Measurements from ENCODE around the gene KCNIP1.
"Not testable (repeated sequence)": the region's sequence is repeated elsewhere in the genome, so short reads cannot be mapped to it uniquely, and the experiment has no call there.

KCNIP1 gene

GRCh38 chr5:170538096-170538465, 34.3 kb downstream of the KCNIP1 start:
- no peak for DNase-seq

- no peak for DNase-seq
These were observed 35.1 kb downstream of the KCNIP1 start for GRCh38 chr5:170538696-170539586.

DNA sequence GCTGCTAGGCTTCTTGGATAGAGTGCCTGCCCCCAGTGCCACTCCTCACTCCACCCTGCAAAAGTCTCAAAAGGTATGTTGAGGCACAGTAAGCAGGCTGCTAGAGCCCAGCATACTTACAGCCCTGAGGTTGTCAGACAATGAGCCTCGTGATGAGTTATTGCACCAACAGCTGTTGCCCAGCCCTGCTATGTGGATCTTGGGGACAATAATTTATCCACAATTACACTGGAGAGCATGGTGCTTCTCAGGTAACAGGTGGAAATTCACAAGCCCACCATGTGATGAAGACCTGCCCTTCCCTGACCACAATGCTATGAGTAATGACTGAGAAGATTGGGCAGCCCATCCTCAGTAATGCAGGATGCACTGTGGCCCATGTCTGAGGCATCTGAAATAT, 36.5 kb downstream of the KCNIP1 start:
- no peak for DNase-seq

GRCh38 chr5:170541146-170541769, 37.4 kb downstream of the KCNIP1 start:
- no peak for DNase-seq

DNA sequence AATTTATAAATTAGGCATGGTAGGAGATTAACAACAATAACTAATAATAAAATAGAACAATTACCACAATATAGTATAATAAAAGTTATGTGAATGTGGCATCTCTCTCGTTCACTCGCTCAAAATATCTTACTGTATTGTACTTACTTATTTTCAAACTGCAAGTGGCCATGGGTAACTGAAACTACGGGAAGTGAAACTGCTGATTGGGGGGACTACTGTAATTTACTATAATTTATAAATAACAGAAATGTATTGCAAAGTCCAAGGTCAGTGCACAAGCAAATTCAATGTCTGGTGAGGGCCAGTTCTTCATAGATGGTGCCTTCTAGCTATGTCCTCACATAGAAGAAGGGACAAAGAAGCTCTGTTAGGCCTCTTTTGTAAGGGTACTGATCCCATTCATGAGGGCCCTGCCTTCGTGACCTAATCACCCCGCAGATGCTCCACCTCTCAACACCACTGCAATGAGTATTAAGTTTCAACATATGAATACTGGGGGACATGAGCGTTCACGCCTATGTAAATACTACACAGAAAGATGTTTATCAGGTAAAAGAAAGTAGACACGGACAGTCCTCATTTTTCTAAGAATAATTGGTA, 39.0 kb downstream of the KCNIP1 start:
- no peak for DNase-seq

DNA sequence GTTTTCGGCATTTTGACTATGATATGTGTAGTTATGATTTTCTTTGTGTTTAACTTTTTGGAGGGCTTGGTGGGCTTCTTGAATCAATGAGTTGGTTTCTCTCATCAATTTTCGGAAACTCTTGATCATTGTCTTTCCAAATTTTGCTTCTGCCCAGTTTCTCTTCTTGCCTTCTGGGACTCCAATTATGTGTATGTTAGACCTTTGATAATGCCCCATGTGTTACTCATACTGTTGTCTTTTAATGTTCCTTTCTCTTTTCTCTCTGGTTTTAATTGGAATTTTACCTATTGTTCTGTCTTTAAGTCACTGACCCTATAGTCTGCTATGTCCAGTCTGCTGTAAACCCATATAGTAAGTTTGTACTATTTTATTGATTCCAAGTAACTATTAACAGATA, 41.5 kb downstream of the KCNIP1 start:
- DNase-seq, result no peak

DNA sequence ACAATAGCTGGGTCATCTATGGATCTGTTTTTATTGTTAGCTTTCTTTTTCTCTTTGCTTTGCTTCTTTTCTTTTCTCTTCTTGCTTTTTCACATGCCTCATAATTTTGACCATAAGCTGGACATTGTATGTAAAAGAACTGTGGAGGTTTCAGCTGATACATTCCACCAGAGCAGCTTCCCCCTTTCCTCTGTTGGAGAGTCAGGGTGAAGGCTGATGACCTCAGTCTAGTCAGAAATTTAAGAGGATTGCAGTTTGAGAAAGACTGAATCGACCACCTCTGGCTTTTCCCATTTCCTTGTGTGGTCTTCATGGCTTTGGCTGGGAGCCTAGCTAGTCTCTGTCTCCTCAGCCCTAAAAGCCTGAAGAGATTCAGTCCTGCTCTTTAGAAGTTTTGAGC, 42.0 kb downstream of the KCNIP1 start:
- no peak for DNase-seq

DNA sequence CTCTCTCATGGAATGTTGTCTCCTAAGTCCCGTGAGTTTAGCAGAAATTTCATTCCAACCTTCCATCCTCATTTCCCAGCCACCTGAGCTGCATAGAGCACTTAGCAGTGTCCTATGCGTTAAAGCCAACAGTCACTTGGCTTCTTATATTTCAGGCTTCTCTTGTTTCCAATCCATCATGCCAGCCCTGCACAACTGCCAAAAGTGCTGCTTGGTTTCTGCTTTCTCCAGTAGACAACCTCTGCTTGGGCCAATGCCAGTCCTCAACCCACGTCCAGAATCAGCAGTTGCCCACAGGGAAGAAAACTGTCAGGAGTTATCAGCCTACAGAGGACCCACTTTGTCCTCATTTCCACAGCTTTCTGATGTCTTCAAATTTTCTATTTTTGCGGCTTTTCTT, 42.5 kb downstream of the KCNIP1 start:
- DNase-seq, result no peak

DNA sequence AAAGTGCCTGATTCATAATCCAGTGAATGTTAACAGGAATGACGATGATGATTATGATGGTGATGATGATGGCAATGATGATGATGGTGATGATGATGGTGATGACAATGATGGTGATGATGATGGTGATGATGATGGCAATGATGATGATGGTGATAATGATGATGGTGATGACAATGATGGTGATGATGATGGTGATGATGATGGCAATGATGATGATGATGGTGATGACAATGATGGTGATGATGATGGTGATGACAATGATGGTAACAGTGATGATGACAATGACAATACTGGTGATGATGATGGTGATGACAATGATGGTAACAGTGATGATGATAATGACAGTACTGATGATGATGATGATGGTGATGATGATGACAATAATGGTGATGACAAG, 46.6 kb downstream of the KCNIP1 start:
- DNase-seq, result not testable (repeated sequence)

GRCh38 chr5:170551076-170551475, 47.3 kb downstream of the KCNIP1 start:
- no peak for DNase-seq

DNA sequence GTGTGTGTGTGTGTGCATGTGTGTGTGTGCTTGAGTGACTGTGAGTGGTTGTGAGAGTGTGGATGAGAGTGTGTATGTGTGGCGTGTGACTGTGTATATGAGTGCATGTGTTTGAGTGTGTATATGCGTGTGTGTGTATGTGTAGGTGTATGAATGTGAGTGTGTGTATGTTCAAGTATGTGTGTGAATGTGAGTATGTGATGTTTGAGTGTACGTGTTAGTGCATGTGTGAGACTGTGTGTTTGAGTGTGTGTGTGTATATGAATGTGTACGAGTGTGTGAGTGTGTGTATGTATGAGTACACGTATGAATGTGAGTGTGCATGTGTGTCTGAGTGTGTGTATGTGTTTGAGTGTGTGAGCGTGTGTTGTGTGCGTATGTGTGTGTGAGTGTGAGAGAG, 47.8 kb downstream of the KCNIP1 start:
- DNase-seq, result no peak

- peak; percentile 8 for DNase-seq
These were observed 48.8 kb downstream of the KCNIP1 start for GRCh38 chr5:170552621-170553115.

DNA sequence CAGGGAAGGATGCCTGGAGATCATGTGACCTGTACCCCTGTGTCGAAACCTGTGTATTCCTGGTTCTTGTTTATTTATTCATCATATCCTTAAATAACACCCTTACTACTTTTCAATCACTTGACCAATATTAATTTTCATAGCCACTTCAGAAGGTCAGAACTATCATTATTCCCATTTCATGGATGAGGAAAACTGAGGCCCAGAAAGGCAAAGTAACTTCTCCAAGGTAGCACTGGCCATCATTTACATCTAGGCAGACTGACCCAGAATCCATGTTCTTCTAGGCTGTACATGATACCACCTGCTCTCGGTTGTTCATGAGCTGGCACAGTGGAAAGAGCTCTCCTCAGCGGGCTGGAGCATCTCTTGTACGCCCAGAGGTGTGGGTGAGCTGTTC, 49.4 kb downstream of the KCNIP1 start:
- DNase-seq, result no peak

DNA sequence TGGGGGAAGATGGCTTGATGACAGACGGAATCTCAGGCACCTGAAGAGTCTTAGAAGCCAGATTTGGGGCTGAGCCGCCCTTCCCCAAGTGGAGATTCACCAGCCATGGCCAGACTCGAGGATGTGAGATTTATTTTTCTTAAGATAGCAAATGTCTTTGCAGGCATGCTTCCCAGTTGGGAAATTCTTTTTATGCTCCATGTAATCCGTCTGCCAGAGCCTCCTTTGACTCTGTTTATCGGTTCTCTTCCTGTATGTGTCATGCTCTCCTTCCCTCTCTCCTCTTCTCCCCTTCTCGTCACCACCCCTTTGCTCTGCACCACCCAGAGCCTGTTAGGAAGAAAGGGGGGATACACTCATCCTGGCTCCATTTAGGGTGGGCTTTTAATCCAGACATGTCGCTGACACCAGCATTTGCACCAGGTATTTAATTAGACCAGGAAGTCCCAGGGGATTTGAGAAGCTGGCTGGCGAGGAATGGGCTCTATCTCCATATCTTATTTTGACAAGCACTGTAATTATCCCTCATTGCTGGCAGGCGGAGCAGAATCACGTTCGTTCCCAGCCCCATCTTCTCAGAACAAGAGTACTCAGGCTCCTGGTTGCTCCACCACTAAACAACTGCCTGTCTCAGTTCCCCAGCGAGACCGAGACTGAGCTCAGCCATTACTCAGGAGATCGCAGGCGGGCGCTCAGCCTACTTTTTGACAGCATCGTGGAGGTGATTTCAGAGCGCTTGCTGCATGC, 50.9 kb downstream of the KCNIP1 start:
- DNase-seq, result peak; percentile 36

DNA sequence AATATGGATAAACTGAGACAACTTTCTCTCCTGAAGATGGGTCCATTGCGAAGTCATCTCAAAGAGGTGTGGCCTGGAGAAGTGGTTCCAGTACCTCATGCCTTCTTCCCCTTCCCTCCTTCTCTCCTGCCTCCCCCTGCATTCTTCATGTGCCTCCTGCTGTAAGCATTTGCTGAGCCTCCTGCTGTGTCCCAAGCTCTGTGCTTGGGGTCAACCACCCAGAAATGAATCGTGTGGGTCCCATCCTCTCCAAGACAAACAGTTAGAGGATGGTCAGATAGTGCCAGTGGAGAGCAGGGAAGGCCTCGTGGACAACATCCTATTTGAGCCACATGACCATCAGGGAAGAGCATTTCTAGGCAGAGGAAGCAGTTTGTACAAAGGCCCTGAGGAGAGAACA, 53.5 kb downstream of the KCNIP1 start:
- no peak for DNase-seq

- DNase-seq, result no peak
These were observed 55.5 kb downstream of the KCNIP1 start for GRCh38 chr5:170559296-170559695.

DNA sequence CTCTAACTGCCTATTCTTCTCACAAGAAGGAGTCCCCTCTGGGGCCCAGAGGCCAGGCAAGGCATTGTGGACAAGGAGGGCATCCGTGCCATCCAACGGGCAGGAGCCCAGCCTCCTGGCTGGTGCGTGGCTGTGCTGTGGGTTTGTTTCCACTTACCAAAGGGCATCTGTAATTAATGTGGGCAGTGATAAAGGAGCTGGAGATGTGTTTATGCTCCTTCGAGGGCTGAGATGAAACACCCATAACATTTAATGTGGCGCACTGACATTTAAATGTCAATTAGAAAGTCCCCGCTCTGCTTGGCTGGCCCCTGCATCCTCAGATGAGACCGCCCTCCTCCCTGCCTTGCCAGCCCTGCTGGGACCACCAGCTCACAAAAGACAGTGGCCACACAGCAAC, 57.1 kb downstream of the KCNIP1 start:
- DNase-seq, result no peak

- DNase-seq, result no peak
These were observed 58.5 kb downstream of the KCNIP1 start for GRCh38 chr5:170562166-170562874.

GRCh38 chr5:170562875-170563228, 59.0 kb downstream of the KCNIP1 start:
- no peak for DNase-seq

DNA sequence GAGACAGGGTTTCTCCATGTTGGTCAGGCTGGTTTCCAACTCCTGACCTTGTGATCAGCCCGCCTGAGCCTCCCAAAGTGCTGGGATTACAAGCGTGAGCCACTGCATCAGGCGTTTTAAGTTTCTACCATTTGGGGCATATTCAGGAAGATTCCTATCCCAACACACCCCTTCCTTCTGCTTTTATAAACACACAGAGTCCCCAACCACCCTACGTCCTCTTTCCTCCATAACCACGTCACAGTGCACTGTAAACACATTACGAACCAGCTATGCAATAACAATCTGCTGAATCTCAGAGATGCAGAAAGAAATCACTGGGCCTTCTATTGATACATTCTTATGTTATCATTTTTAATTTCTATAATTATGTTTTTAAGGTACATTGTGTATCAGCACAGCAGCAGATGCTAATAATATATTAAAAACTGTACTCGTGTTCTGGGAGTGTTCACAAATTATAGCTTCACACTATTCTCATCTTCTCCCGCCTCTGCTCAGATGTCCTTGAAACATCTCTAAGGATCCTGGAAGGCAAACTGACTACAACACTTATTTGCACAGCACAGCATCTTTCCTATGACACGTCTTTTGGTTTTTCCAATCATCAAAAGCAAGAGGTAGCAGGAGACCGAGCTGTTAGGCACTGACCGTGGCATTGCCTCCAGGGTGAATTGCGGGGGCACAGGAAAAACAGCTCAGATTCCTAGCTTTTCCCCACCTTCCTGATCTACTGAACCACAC, 60.2 kb downstream of the KCNIP1 start:
- no peak for DNase-seq

- no peak for DNase-seq
These were observed 61.3 kb downstream of the KCNIP1 start for GRCh38 chr5:170565072-170565471.

DNA sequence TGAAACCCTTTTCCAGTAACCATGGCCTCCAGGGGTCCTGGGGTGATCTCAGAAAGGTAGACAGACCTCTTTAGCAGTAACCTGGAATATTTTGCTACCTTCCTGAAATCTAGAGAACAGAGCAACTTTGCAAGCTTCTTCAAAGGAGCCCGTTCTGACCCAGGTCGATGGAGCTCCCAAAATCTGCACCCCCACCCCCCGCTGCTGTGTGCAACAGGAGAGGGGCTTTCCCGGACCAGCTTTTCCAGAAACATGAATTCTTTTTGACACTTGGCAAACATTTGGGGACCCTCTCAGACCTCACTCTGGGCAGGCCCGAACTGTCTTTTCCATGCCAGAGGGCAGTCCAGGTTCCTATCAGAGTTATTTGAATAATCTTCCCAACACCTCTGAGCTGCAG, 65.3 kb downstream of the KCNIP1 start:
- no peak for DNase-seq

Data from NCI-H1694 treated with DMSO at 0.1 percent for 48 hours (cell line).